ES-I3 (cell line): Measurements from ENCODE around the gene ADAMTSL2.
A peak's percentile ranks its signal among the peaks of the same experiment; 100 is the strongest.

ENCODE experiments used
- H3K36me3 ChIP-seq: 2 replicates; pipeline ENCODE4 v1.6.1; 2013; ENCODE audit warnings: mild to moderate bottlenecking, low read length, control low read depth, moderate library complexity; ENCODE audit not compliant: insufficient read depth
- H3K4me1 ChIP-seq: 2 replicates; pipeline ENCODE4 v1.6.1; 2013; ENCODE audit warnings: mild to moderate bottlenecking, control low read depth, low read length; ENCODE audit not compliant: insufficient read depth
- H3K9ac ChIP-seq: 2 replicates; pipeline ENCODE4 v1.6.1; 2013; ENCODE audit warnings: low read depth, mild to moderate bottlenecking, low read length, moderate library complexity
- H3K9me3 ChIP-seq: 2 replicates; pipeline ENCODE4 v1.6.1; 2013; ENCODE audit warnings: mild to moderate bottlenecking, low read length, moderate library complexity; ENCODE audit not compliant: control insufficient read depth, insufficient read depth

Gene ADAMTSL2

GRCh38 chr9:133509179-133510083, 25.1 kb upstream of the ADAMTSL2 start:
- Histone ChIP-seq H3K36me3 (no peaks in the 10 kb centered on the region), H3K4me1 (peaks cover 12% of the 10 kb centered on the region), H3K9me3 (no peaks in the 10 kb centered on the region), H3K9ac (peak overlapping the region; percentile 21; the same call in 1 of the 2 replicates)

- H3K9ac ChIP-seq: no peak overlapping the region
- no peaks in the 10 kb centered on the region for H3K9me3 ChIP-seq
- H3K36me3 ChIP-seq: no peaks in the 10 kb centered on the region
- peaks cover 12% of the 10 kb centered on the region for H3K4me1 ChIP-seq
These were observed 23.5 kb upstream of the ADAMTSL2 start for GRCh38 chr9:133510926-133511505.

GRCh38 chr9:133511607-133512006, 22.9 kb upstream of the ADAMTSL2 start:
- Histone ChIP-seq H3K4me1 (peaks cover 12% of the 10 kb centered on the region), H3K9me3 (no peaks in the 10 kb centered on the region), H3K9ac (no peak overlapping the region), H3K36me3 (no peaks in the 10 kb centered on the region)

- no peaks in the 10 kb centered on the region for H3K9me3 ChIP-seq
- H3K9ac ChIP-seq: no peak overlapping the region
- H3K4me1 ChIP-seq: peaks cover 12% of the 10 kb centered on the region
- H3K36me3 ChIP-seq: no peaks in the 10 kb centered on the region
These were observed 22.0 kb upstream of the ADAMTSL2 start for GRCh38 chr9:133512253-133513213.

- Histone ChIP-seq H3K4me1 (peaks cover 12% of the 10 kb centered on the region), H3K9me3 (no peaks in the 10 kb centered on the region), H3K36me3 (no peaks in the 10 kb centered on the region), H3K9ac (no peak overlapping the region)
These were observed 21.0 kb upstream of the ADAMTSL2 start for GRCh38 chr9:133513214-133514100.

GRCh38 chr9:133514460-133515239, 19.9 kb upstream of the ADAMTSL2 start:
- no peaks in the 10 kb centered on the region for H3K9me3 ChIP-seq
- peaks cover 4% of the 10 kb centered on the region; the same call in 1 of the 2 replicates for H3K4me1 ChIP-seq
- H3K36me3 ChIP-seq: no peaks in the 10 kb centered on the region
- no peak overlapping the region for H3K9ac ChIP-seq

- Histone ChIP-seq H3K9me3 (no peaks in the 10 kb centered on the region), H3K4me1 (no peaks in the 10 kb centered on the region), H3K36me3 (no peaks in the 10 kb centered on the region), H3K9ac (no peak overlapping the region)
These were observed 19.3 kb upstream of the ADAMTSL2 start for GRCh38 chr9:133515240-133515610.

- no peaks in the 10 kb centered on the region for H3K4me1 ChIP-seq
- H3K36me3 ChIP-seq: no peaks in the 10 kb centered on the region
- no peak overlapping the region for H3K9ac ChIP-seq
- H3K9me3 ChIP-seq: no peaks in the 10 kb centered on the region
These were observed 18.8 kb upstream of the ADAMTSL2 start for GRCh38 chr9:133515615-133516255.

GRCh38 chr9:133516256-133516960, 18.1 kb upstream of the ADAMTSL2 start:
- Histone ChIP-seq H3K9me3 (no peaks in the 10 kb centered on the region), H3K36me3 (no peaks in the 10 kb centered on the region), H3K4me1 (no peaks in the 10 kb centered on the region)

GRCh38 chr9:133516961-133517350, 17.5 kb upstream of the ADAMTSL2 start:
- no peaks in the 10 kb centered on the region for H3K9me3 ChIP-seq
- no peaks in the 10 kb centered on the region for H3K36me3 ChIP-seq
- no peaks in the 10 kb centered on the region for H3K4me1 ChIP-seq
- H3K9ac ChIP-seq: no peak overlapping the region

More at GRCh38 chr9:133516256-133516960, 18.1 kb upstream of the ADAMTSL2 start:
- no peak overlapping the region for H3K9ac ChIP-seq

GRCh38 chr9:133517711-133518110, 16.8 kb upstream of the ADAMTSL2 start:
- Histone ChIP-seq H3K4me1 (no peaks in the 10 kb centered on the region), H3K36me3 (no peaks in the 10 kb centered on the region), H3K9me3 (no peaks in the 10 kb centered on the region), H3K9ac (no peak overlapping the region)

- H3K9ac ChIP-seq: no peak overlapping the region
- H3K9me3 ChIP-seq: no peaks in the 10 kb centered on the region
- no peaks in the 10 kb centered on the region for H3K4me1 ChIP-seq
- H3K36me3 ChIP-seq: no peaks in the 10 kb centered on the region
These were observed 16.3 kb upstream of the ADAMTSL2 start for GRCh38 chr9:133518200-133518599.
